HFFc6 (cell line): ENCODE data around the gene TMEM54. TPM values are rescaled to one million over a fixed set of nuclear protein-coding genes. Genes with fewer than 3 reads are reported as not detected.

Source experiments
- DNase-seq: peaks from one replicate; pipeline ENCODE4 v3.0.0-alpha.2; 2018
- H3K27ac Mint-ChIP-seq: 2 replicates; pipeline ENCODE4 v1.8.0; 2020; ENCODE audit warnings: mild to moderate bottlenecking, mixed read lengths
- H3K27me3 Mint-ChIP-seq: 2 replicates; pipeline ENCODE4 v1.8.0; 2021; ENCODE audit warnings: mild to moderate bottlenecking, moderate library complexity, mixed read lengths; ENCODE audit not compliant: insufficient read depth
- H3K36me3 Mint-ChIP-seq: 2 replicates; pipeline ENCODE4 v1.8.0; 2021; ENCODE audit warnings: low read depth, mixed read lengths
- H3K4me1 Mint-ChIP-seq: 2 replicates; pipeline ENCODE4 v1.8.0; 2020; ENCODE audit warnings: low read depth, mixed read lengths
- H3K4me3 Mint-ChIP-seq: 2 replicates; pipeline ENCODE4 v1.8.0; 2020; ENCODE audit warnings: mild to moderate bottlenecking, moderate library complexity, mixed read lengths
- H3K9me3 Mint-ChIP-seq: 2 replicates; pipeline ENCODE4 v1.8.0; 2020; ENCODE audit warnings: mild to moderate bottlenecking, mixed read lengths
- total RNA-seq, 6 experiments: library from RNA; stranded (reverse); fragmentation: NEBNext Ultra II Directional; extraction: Animal tissue kit (Norgen Biotek cat#: 25700); gene quantifications; 2 replicates in 1 of 6; 3 replicates in 5 of 6; pipeline ENCODE4 v1.2.3, GENCODE V29; 2021
- TF ChIP-seq, protein P1 (sequence below): fragments of 200-600 bp; sonication (generic); IDR thresholded peaks from 2 replicates; pipeline ENCODE4 v1.5.0; 2021; ENCODE audit warnings: antibody characterized with exemption, mild to moderate bottlenecking

The TMEM54 gene
- total RNA-seq, 6 experiments from 2014 or later = 23.4 to 31.4 (median 25.8) TPM

DNA sequence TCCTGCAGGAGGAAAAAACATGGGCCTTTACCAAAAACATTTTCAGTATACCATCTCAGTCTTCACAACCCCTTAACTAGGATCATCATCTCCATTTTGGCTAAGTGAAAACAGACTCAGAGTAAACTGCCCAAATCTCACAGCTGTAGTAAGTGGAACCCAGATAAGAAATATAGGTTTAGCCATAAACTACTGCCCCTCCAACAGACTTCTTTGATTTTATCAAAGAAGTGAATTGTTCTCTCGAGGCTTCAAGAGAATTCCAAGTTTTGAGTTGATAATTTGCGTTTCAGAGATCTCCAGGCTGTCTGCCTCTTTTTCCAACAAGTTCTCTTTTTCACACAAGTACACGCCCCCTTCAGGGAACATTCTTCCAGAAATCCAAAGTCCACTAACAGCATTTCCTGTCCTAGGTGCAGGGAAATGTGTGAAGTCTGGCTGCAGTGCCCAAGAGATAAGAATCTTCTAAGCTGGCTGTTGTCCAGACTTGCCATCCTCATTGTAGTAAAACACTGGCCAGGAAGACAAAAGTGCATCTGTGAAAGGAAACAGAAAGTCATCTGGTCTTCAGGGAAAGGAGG lies 32.6 kb upstream of the TMEM54 start:
- TF ChIP-seq, protein P1, sequence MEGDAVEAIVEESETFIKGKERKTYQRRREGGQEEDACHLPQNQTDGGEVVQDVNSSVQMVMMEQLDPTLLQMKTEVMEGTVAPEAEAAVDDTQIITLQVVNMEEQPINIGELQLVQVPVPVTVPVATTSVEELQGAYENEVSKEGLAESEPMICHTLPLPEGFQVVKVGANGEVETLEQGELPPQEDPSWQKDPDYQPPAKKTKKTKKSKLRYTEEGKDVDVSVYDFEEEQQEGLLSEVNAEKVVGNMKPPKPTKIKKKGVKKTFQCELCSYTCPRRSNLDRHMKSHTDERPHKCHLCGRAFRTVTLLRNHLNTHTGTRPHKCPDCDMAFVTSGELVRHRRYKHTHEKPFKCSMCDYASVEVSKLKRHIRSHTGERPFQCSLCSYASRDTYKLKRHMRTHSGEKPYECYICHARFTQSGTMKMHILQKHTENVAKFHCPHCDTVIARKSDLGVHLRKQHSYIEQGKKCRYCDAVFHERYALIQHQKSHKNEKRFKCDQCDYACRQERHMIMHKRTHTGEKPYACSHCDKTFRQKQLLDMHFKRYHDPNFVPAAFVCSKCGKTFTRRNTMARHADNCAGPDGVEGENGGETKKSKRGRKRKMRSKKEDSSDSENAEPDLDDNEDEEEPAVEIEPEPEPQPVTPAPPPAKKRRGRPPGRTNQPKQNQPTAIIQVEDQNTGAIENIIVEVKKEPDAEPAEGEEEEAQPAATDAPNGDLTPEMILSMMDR = peak; percentile 58
- H3K36me3 Mint-ChIP-seq = peaks cover 21% of the 10 kb centered on the region
- H3K4me3 Mint-ChIP-seq = no peak overlapping the region
- DNase-seq = peak; percentile 30
- peak overlapping the region; percentile 51 for H3K27ac Mint-ChIP-seq
- peaks cover 24% of the 10 kb centered on the region for H3K4me1 Mint-ChIP-seq
- no peaks in the 10 kb centered on the region; the same call in 1 of the 2 replicates for H3K27me3 Mint-ChIP-seq
- no peaks in the 10 kb centered on the region for H3K9me3 Mint-ChIP-seq

DNA sequence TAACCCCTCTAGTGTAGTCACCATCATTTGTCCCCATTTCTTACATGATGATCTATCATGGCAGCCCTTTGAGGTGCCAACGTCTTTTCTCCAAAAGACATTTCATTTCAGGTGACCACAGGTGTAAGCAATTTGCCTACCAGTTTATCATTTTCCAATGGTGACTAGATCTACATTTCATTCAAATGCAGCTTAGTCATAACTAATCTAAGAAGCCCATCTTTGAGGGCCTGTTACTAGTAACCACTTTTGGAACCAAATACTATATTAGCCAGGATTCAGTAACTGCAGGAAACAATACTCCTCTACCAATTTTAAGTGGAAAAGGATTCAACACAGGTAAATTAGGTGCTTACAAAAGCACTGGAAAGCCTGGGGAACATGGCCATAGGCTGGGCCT lies 30.6 kb upstream of the TMEM54 start:
- Mint-ChIP-seq H3K27me3 (no peaks in the 10 kb centered on the region; the same call in 1 of the 2 replicates), H3K27ac (no peak overlapping the region), H3K4me3 (no peak overlapping the region), H3K4me1 (peaks cover 12% of the 10 kb centered on the region), H3K36me3 (peaks cover 2% of the 10 kb centered on the region), H3K9me3 (no peaks in the 10 kb centered on the region)
- TF ChIP-seq, protein P1 = no peak
- DNase-seq = no peak

DNA sequence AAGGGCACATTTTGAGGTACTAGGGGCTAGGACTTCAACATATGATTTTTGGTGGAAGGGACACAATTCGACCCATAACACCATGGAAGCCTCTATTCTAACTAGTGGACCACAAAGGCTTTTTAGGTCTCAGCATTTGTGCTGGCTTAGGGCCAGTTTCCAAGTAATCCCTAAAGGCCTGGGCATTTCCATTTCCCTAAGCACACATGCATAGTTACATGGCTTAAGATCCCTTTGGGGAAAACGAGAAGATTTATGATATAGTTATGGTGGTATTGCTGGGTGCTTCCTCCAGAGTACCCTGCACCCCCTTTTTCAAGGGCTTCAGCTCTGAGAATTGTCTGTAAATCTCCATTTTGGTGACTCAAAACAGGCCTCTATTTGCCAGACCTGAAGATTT lies 28.2 kb upstream of the TMEM54 start:
- DNase-seq = no peak
- Mint-ChIP-seq H3K4me3 (no peak overlapping the region), H3K9me3 (no peaks in the 10 kb centered on the region), H3K27ac (no peak overlapping the region), H3K27me3 (peaks cover 10% of the 10 kb centered on the region), H3K36me3 (no peaks in the 10 kb centered on the region), H3K4me1 (peaks cover 29% of the 10 kb centered on the region)
- TF ChIP-seq, protein P1 = no peak

DNA sequence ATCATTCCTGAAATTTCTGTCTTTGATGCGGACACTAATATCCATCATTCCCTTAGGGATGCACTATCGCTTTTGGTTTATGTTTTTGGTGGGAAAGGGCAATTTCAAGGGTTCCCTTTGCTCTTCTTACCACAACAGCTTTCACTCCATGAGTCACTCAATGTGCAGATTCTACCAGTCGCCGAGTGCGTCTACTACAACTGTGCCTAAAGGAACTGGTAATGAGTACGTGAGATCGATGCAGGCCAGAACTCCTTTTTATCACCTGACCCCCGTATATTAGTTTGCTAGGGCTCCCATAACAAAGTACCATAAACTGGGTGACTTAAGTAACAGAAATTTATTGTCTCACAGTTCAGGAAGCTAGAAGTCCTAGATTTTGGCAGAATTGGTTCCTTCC lies 27.5 kb upstream of the TMEM54 start:
- Mint-ChIP-seq H3K4me3 (no peak overlapping the region), H3K36me3 (no peaks in the 10 kb centered on the region), H3K4me1 (peaks cover 27% of the 10 kb centered on the region), H3K9me3 (no peaks in the 10 kb centered on the region), H3K27me3 (peaks cover 13% of the 10 kb centered on the region), H3K27ac (no peak overlapping the region)
- TF ChIP-seq, protein P1 = no peak
- no peak for DNase-seq

DNA sequence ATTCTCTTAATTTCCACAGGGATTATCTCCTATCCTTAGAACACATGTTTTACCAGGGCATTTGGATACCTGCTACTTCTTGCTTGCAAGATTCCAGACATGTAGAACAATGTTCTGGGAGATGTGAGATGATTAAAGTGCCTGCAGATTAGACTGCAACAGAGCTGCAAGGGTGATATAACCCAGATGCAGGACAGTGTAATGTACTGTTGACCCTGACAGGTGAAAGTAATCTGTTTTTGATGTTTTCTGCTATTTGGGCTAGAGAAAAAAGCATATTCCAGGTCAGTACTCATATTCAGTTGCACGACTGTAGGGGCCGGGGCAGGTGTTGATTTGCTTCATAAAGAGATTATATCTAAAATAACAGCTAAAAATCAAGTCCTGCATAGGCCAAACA lies 27.1 kb upstream of the TMEM54 start:
- H3K27ac Mint-ChIP-seq = no peak overlapping the region
- H3K27me3 Mint-ChIP-seq = peaks cover 14% of the 10 kb centered on the region
- H3K9me3 Mint-ChIP-seq = no peaks in the 10 kb centered on the region
- no peaks in the 10 kb centered on the region for H3K36me3 Mint-ChIP-seq
- TF ChIP-seq, protein P1 = no peak
- peaks cover 23% of the 10 kb centered on the region for H3K4me1 Mint-ChIP-seq
- no peak overlapping the region for H3K4me3 Mint-ChIP-seq
- DNase-seq = no peak
